DND-41 (cell line): ENCODE measurements around the gene ADAM11.
A peak's percentile ranks its signal among the peaks of the same experiment; 100 is the strongest.

ENCODE experiments used
- ATAC-seq: fragments of 200-7000 bp; cut with Tn5 transposase; 3 replicates; pipeline ENCODE4 v1.9.1; 2021; ENCODE audit warnings: low read depth; ENCODE audit not compliant: insufficient read depth
- DNase-seq: peaks from one replicate; pipeline ENCODE4 v3.0.0-alpha.2; 2020
- H2AFZ ChIP-seq: 2 replicates; pipeline ENCODE4 v1.6.0; 2012; ENCODE audit warnings: low read depth, low read length
- H3K27ac ChIP-seq: 2 replicates; pipeline ENCODE4 v1.5.1; 2012; ENCODE audit warnings: low read length, inconsistent platforms
- H3K27me3 ChIP-seq: fragments of 200-600 bp; sonication (generic); 2 replicates; pipeline ENCODE4 v1.6.0; 2012; ENCODE audit warnings: low read length, mild to moderate bottlenecking, inconsistent platforms; ENCODE audit not compliant: insufficient read depth, poor library complexity
- H3K36me3 ChIP-seq: 2 replicates; pipeline ENCODE4 v1.5.1; 2012; ENCODE audit warnings: low read length, inconsistent platforms; ENCODE audit not compliant: insufficient read depth
- H3K4me1 ChIP-seq: 2 replicates; pipeline ENCODE4 v1.5.1; 2012; ENCODE audit warnings: mild to moderate bottlenecking, low read length; ENCODE audit not compliant: insufficient read depth
- H3K4me2 ChIP-seq: 2 replicates; pipeline ENCODE4 v1.6.0; 2012; ENCODE audit warnings: mild to moderate bottlenecking, moderate library complexity, low read length, inconsistent platforms; ENCODE audit not compliant: insufficient read depth
- H3K4me3 ChIP-seq, 2 experiments: fragments of 200-600 bp in 1 of 2; shearing (Covaris generic) in 1 of 2; 2 replicates each; pipeline ENCODE4 v1.5.1; 2012 to 2016; ENCODE audit warnings: inconsistent platforms in 2 of 2, low read length in 2 of 2, mild to moderate bottlenecking in 2 of 2, low read depth in 1 of 2, moderate library complexity in 1 of 2
- H3K79me2 ChIP-seq: 2 replicates; pipeline ENCODE4 v1.6.0; 2012; ENCODE audit warnings: low read length, inconsistent platforms; ENCODE audit not compliant: insufficient read depth
- H3K9ac ChIP-seq: 2 replicates; pipeline ENCODE4 v1.6.0; 2012; ENCODE audit warnings: low read depth, mild to moderate bottlenecking, inconsistent platforms, low read length, moderate library complexity
- H3K9me3 ChIP-seq: 2 replicates; pipeline ENCODE4 v1.5.1; 2012; ENCODE audit warnings: low read length, moderate library complexity, mild to moderate bottlenecking, inconsistent platforms; ENCODE audit not compliant: insufficient read depth, severe bottlenecking
- H4K20me1 ChIP-seq: 2 replicates; pipeline ENCODE4 v1.6.0; 2012; ENCODE audit warnings: low read length; ENCODE audit not compliant: insufficient read depth
- CTCF ChIP-seq: IDR thresholded peaks from 2 replicates; pipeline ENCODE4 v1.5.1; 2012; ENCODE audit warnings: borderline replicate concordance, low read length, moderate library complexity, mild to moderate bottlenecking; ENCODE audit not compliant: poor library complexity, severe bottlenecking; ENCODE audit errors: extremely low read depth
- EZH2 ChIP-seq: IDR thresholded peaks from 3 replicates; pipeline ENCODE4 v1.6.1; 2012; ENCODE audit warnings: borderline replicate concordance, low read depth, mild to moderate bottlenecking, moderate library complexity, low read length, inconsistent platforms; ENCODE audit not compliant: severe bottlenecking

Gene ADAM11

GRCh38 chr17:44829523-44830358, 71.0 kb downstream of the ADAM11 start, which contains the start of gene GJC1:
GJC1 (minus strand) TSS chr17:44830287; CDS start chr17:44805817, 24,470 bp downstream.
- peak within 1 kb of the TSS; percentile 77 for H3K4me2 ChIP-seq
- DNase-seq (peak; percentile 56), ATAC-seq (peak; percentile 78)
- H4K20me1 ChIP-seq: peaks cover 4% of the 10 kb centered on the region; the same call in 1 of the 2 replicates
- no peaks in the 10 kb centered on the region for H3K9me3 ChIP-seq
- H3K27me3 ChIP-seq: peaks cover 21% of the 10 kb centered on the region
- H3K79me2 ChIP-seq: peaks cover 49% of the 10 kb centered on the region
- H3K4me1 ChIP-seq: peaks cover 28% of the 10 kb centered on the region
- H3K9ac ChIP-seq: peak within 1 kb of the TSS; percentile 66
- peak; percentile 91 for TF ChIP-seq EZH2
- no peak for TF ChIP-seq CTCF
- H3K27ac ChIP-seq: peak within 1 kb of the TSS; percentile 55
- peak within 1 kb of the TSS; percentile 59 to 66 for H3K4me3 ChIP-seq
- no peaks in the 10 kb centered on the region for H3K36me3 ChIP-seq
- H2AFZ ChIP-seq: peak within 1 kb of the TSS; percentile 67

- H3K9me3 ChIP-seq: no peaks in the 10 kb centered on the region
- peaks cover 28% of the 10 kb centered on the region for H3K4me1 ChIP-seq
- H2AFZ ChIP-seq: peak overlapping the region; percentile 67
- H3K4me3 ChIP-seq: peak overlapping the region in 1 of 2 experiments; percentile 66; a peak in 2 of 4 replicates
- ATAC-seq: no peak
- peak overlapping the region; percentile 66 for H3K9ac ChIP-seq
- H3K27me3 ChIP-seq: peaks cover 21% of the 10 kb centered on the region
- no peak for DNase-seq
- no peaks in the 10 kb centered on the region for H3K36me3 ChIP-seq
- H4K20me1 ChIP-seq: peaks cover 4% of the 10 kb centered on the region; the same call in 1 of the 2 replicates
- no peak overlapping the region for H3K27ac ChIP-seq
- H3K4me2 ChIP-seq: peak overlapping the region; percentile 77
- no peak for TF ChIP-seq CTCF
- TF ChIP-seq EZH2: no peak
- peaks cover 41% of the 10 kb centered on the region for H3K79me2 ChIP-seq
Observed at GRCh38 chr17:44830359-44831288, 71.8 kb downstream of the ADAM11 start.

- ATAC-seq: no peak
- no peaks in the 10 kb centered on the region for H3K9me3 ChIP-seq
- H3K79me2 ChIP-seq: peaks cover 33% of the 10 kb centered on the region
- H3K27ac ChIP-seq: no peak overlapping the region
- peaks cover 28% of the 10 kb centered on the region for H3K4me1 ChIP-seq
- peaks cover 21% of the 10 kb centered on the region for H3K27me3 ChIP-seq
- no peak overlapping the region for H3K4me3 ChIP-seq
- H3K4me2 ChIP-seq: no peak overlapping the region
- H3K36me3 ChIP-seq: no peaks in the 10 kb centered on the region
- no peak for TF ChIP-seq EZH2
- TF ChIP-seq CTCF: no peak
- H3K9ac ChIP-seq: no peak overlapping the region
- DNase-seq: no peak
- H4K20me1 ChIP-seq: peaks cover 4% of the 10 kb centered on the region; the same call in 1 of the 2 replicates
- no peak overlapping the region for H2AFZ ChIP-seq
Observed at GRCh38 chr17:44831371-44831770, 72.6 kb downstream of the ADAM11 start.
